ENCODE measurements around the gene NONO.

DNA sequence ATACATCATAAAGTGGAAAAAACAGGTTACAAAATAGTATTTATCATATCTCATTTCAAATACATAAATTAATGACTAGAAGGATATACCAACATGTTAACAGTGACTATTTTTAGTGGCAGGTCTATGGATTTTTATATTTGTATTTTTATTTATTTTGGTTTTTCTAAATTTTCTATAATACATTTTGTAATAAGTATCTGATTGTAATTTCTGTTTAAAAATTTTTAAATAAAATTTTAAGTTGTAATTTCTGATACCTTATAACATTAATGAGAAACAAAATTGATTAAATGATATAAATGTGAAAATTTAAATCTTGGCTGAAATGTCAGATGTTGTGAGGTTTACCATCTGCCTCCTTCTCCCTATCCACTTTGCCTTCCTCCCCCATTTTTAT is 2.5 kb downstream of the NONO start:
- TF ChIP-seq, protein P1, sequence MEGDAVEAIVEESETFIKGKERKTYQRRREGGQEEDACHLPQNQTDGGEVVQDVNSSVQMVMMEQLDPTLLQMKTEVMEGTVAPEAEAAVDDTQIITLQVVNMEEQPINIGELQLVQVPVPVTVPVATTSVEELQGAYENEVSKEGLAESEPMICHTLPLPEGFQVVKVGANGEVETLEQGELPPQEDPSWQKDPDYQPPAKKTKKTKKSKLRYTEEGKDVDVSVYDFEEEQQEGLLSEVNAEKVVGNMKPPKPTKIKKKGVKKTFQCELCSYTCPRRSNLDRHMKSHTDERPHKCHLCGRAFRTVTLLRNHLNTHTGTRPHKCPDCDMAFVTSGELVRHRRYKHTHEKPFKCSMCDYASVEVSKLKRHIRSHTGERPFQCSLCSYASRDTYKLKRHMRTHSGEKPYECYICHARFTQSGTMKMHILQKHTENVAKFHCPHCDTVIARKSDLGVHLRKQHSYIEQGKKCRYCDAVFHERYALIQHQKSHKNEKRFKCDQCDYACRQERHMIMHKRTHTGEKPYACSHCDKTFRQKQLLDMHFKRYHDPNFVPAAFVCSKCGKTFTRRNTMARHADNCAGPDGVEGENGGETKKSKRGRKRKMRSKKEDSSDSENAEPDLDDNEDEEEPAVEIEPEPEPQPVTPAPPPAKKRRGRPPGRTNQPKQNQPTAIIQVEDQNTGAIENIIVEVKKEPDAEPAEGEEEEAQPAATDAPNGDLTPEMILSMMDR (conservative IDR thresholded peaks at IDR 0.05; ENCODE audit: low read depth, low read length) = no peak
- no peak for TF ChIP-seq EZH2 (IDR thresholded peaks at IDR 0.05; ENCODE audit: low read length, unreplicated experiment)

Data from PC-3 (cell line).